IPS DF 4.7 (cell line): ENCODE results near the gene MTFR1L.

ENCODE experiments used
- DNase-seq: peaks from one replicate; pipeline ENCODE4 v3.0.0-alpha.2; 2013; ENCODE audit warnings: low spot score; ENCODE audit errors: extremely low read depth

The MTFR1L gene

DNA sequence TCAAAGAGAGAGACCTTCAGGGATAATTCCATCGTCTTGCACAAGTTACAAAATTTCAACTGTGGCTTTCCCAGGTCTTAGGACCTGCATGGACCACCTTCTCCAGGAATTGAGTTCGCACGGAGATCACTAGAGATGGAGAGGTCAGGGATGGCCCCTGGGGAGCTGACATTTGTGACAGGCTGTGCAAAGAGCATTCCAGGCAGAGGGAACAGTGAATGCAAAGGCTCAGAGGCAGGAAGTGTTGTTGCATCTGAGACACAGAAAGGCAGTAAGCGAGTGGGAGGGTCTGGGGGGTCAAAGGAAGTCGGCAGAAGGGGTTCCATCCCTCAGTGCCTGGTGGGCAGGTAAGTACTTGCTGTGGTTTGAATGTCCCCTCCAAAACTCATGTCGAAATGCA, 29.3 kb upstream of the MTFR1L start:
- DNase-seq: no peak

DNA sequence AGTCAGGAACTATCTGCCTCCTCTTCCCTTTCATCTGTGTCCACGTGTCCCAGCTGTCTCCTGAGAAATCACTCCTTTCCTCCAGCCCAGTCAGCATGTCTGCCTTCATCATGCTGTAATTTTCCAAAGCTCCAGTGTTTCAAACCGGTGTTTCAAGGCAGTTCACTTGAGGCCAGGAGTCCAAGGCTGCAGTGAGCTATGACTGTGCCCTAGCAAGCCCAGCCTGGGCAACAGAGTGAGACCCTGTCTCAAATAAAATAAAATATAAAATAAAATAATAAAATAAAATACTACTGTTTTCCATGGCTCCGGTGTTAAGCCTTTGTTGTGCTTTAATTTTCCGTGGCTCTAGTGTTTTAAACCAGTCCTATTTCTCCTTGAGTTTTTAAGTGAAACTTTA, 27.6 kb upstream of the MTFR1L start:
- DNase-seq: no peak

DNA sequence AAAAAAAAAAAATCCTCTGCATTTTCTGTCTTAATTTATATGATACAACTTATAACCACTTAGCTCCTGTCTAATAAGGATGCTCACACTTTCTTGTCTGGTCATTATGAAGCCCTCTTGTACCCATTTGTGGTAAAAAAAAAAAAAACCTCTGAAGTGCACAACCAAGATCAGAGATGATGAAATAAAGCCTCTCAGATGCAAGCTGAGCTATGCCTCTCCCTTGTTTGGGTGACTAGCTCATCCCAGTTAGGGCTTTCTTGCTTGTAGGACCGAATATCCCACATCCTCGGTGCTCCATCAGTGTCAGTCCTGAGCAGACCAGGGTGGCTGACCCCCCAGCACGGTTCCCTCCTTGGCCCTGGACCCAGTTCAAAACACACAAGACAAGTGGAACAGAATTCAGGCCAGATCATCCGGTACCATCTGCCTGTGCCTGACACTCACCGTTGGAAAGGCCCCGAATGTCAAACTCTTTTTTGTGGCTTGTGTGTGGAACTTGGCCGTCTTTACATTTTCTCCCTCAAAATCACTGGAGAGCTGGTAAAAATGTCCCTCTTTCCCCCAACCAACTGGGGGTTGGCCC, 26.1 kb upstream of the MTFR1L start:
- DNase-seq: no peak

- no peak for DNase-seq
These were observed 25.4 kb upstream of the MTFR1L start for GRCh38 chr1:25794325-25794724.

- DNase-seq: no peak
These were observed 24.5 kb upstream of the MTFR1L start for GRCh38 chr1:25795211-25795610.

- DNase-seq: no peak
These were observed 23.6 kb upstream of the MTFR1L start for GRCh38 chr1:25795946-25796810.

DNA sequence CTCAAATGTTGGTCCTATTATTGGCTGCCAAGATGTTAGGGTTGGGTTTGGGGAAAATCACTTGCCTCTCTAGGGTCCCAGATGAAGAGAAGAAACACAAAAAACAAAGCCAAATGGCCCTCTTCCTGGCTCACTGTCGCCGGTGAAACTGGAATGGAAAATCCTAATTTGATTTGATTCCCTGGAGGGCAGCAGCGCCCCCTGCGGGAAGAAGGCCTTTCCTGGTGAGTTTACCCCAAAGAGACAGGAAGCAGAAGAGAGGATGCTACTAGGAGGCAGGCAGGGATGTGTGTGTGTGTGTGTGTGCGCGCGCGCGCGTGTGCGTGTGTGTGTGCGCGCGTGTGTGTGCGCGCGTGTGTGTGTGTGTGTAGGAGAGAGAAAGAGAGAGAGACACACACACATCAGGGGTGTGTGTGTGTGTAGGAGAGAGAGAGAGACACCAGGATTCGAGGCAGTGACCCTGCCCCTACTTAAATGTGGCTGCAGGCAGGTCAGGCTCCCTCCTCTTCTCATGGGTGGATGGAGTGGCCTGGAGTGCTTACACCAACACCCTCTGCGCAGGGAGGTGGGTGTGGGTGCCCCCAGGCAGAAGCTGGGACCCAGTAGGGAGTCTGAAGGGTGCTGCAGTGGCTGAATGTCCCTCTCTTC, 22.8 kb upstream of the MTFR1L start:
- DNase-seq: no peak

DNA sequence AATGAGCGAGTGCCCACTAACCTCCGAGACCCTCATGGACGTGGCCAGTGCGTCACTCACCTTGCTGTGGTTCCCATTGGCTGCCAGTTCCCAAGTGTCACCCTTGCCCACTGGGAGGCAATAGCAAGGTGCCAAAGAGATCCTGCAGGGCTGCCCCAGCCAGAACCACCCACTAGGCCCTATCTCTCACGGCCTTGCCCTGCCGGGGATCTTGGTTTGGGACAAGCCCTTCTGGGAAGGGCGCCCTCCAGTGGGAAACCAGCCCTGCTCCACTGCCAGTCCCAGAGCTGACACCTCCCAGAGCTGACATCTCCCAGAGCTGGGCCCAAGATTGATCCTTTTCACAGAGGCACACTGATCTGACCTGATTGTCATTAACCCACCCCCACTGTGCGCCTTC, 21.8 kb upstream of the MTFR1L start:
- no peak for DNase-seq

DNA sequence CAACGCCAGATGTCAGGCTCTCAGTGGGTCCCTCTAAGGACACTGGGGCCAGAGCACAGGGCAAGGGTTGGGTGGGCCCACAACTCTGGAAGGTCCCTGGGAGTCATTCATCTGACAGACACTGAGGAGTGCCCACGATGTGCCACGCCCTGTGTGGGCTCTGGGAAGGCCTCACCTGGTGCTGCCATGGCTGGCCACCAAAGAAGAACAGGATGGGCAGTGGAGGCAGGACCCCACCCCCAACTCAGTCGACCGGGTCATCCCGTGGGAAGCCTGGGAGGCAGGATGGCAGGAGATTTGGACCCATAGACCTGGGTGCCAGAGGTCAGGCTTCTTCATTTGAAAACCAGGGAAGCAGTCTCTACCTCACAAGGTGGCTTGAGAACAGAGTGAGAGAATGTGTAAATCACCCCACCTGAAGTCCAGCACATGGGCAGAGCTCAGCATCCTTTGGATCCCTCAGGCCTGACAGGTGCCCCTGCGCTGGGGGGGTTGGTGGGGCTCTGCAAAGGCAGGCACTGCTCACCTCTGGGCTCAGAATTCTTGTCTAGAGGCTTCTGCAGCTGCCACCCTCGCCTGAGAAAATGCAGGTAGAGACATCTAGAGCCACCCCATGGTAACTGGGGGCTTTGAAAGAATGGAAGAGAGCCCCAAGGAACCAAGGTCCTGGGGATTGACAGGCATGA, 20.9 kb upstream of the MTFR1L start:
- DNase-seq: no peak

- DNase-seq: no peak
These were observed 20.3 kb upstream of the MTFR1L start for GRCh38 chr1:25799352-25799934.

- no peak for DNase-seq
These were observed 19.6 kb upstream of the MTFR1L start, which contains the start of gene SELENON for GRCh38 chr1:25799935-25800702. TSS of gene SELENON (plus strand) at chr1:25800193. CDS start at chr1:25800231, 38 bp downstream.

DNA sequence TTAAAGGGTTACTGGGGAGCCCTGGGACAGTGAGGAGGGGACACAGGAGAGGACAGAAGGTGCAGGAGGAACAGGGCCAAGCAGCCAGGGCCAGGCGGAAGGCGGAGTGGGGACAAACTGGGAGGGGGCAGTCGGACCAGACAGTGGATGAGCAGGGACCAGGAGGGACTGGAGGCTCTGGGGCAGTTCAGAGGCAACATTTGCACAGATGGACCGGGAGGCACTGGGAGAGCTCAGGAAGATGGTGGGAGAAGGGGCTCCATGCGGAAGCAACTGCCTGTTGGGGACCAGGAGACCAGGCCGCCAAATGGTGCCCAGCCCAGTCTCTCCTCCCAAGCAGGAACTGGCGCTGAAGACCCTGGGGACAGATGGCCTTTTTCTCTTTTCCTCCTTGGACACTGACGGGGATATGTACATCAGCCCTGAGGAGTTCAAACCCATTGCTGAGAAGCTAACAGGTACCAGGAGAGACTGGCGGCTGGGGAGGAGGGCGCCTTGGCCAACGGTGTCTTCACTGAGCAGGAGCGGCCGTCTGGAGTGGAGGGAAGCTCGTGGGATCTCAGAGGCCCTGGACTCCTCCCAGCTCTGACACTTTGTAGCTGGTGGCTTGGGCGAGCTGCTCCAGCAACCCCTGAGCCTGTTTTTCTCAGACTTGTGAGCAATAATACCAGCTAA, 18.9 kb upstream of the MTFR1L start:
- no peak for DNase-seq

- DNase-seq: no peak
These were observed 16.8 kb upstream of the MTFR1L start for GRCh38 chr1:25802915-25803314.

- no peak for DNase-seq
These were observed 16.4 kb upstream of the MTFR1L start for GRCh38 chr1:25803368-25803767.

DNA sequence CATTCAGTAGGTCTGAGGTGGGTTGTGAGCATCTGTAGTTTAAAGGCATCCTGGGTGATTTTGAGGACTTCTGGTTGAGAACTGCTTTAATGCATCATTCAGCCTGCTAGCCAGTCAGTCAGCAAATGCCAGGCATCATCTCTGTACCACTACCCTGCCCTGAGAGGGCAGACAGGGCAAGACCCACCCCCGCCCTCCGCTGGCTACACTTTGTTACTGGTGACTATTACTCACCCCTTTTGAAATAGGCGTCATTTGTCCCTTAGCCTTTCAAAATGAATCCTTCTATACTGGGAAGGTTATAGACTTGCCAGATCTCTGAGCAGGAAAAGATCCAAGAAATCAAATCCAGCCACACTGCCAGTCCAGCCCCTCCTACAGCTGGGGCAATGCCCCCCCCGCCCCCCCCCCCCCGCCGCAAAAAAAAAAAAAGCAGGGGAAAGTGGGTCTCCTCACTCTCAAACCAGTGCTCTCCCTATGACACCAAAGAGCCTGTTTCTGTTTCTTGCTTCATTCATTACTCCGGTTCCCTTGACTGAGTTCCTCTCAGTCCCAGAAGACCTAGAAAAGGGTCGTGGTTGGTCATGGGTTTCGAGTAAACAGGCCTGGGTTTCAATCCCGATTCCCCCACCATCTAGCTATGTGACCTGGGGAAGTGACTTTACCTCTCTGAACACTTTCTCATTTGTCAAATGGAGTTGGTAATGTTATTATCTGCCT, 15.3 kb upstream of the MTFR1L start:
- no peak for DNase-seq

GRCh38 chr1:25804964-25805862, 14.5 kb upstream of the MTFR1L start:
- DNase-seq: no peak

- DNase-seq: no peak
These were observed 13.9 kb upstream of the MTFR1L start for GRCh38 chr1:25805863-25806225.

- DNase-seq: no peak
These were observed 13.3 kb upstream of the MTFR1L start for GRCh38 chr1:25806418-25806817.
